ENCODE measurements around the gene TAF12. TPM values are rescaled to one million over a fixed set of nuclear protein-coding genes. Genes with fewer than 3 reads are reported as not detected.
"Not testable (repeated sequence)": the region's sequence is repeated elsewhere in the genome, so short reads cannot be mapped to it uniquely, and the experiment has no call there.

TAF12 gene
- total RNA-seq, 1 donor from 2014 or later: 28.6 TPM

DNA sequence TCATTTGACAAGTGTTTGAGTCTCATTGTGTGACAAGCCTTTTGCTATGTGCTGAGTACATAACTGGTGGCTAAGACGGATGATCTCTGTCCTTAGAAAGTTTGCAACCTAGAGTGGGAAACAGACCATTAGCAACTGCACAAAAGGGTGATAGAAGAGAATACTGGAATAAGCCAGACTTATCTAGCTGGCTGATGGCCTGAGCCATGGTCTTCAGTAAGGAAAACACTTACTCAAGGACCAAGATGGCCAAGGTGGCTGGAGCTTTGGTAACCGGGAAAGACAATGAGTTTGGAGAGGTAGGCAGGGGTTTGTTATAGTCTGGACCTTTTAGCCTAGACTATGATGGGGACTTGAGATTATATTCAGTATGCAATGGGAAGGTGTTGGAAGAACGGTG, 1.6 kb upstream of the TAF12 start:
- no peak for DNase-seq

DNA sequence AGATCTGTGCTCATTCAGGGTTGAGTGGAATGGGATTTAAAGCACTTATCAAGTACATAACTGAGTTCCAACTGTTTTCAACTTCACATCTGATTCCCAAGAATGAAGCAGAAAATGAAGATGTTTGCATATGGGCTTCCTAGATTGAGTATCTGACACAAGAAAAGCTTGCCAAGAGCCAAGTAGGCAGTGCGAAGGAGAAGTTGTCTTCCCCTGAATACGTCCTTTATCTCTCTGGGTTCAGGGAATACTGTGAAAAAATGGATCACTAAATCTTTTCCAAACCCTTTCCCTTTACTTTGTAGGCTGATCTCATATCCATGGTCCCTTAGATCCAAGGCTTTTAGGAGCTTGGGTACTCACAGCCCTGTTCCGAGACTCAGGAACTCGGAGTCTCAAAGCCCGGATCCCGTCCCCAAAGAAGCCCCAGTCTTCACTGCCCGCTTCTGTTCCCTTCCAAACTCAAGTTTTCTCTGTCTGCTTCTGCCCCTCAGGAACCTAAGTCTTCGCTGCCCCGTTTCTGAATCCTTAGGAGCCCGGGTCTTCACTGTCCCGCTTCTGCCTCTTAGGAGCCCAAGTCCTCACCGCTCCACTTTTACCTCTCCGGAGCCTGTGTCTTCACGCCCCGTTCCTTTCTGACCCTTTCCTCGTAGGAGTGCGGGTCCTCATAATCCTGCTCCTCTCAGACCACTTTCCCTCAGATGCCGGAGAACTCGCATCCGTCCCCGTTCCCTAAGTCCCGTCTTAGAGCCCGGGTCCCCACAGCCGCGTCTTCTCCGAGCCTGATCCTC, 616 bp downstream of the TAF12 start:
- no peak for DNase-seq

DNA sequence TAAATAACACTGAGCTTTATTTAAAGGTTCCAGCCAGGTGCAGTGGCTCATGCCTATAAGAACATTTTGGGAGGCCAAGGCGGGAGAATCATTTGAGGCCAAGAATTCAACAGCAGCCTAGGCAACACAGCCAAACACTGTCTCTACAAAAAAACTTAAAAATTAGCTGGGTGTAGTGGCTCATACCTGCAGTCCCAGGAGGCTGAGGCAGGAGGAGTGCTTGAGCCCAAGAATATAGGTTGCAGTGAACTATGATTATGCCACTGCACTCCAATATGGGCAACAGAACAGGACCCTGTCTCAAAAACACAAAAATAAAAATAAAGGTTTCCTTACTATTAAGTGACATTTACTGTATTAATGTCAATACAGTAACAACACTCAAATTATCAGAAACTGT, 2.1 kb downstream of the TAF12 start:
- DNase-seq: peak; percentile 52

DNA sequence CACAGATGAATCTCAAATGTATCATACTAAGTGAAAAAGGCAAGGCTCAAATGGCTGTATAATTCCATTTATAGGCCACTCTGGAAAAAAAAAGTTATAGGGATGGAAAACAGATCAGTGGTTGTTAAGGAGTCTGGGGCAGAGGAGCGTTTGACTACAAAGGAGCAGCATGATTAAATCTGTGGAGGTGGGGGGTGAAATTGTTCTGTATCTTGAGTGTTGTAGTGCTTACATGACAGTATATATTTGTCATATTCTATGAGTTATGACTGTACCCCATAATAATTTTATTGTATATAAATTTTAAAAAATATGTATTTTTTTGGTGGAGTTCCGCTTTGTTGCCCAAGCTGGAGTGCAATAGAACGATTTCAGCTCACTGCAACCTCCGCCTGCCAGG, 10.3 kb downstream of the TAF12 start:
- no peak for DNase-seq

DNA sequence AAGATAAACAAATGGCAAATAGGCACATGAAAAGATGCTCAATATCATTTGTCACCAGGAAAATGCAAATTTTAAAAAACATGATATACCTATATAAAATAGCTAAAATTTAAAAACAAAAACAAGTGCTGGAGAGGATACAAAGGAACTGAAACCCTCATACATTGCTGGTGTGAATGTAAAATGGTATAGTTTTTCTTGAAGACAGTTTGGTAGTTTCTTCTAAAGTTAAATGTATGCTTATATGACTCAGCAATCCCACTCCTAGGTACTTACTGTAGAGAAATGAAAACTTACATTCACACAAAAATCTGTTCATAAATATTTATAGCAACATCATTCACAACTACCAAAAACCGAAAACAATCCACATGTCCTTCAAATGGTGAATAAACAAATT, 11.2 kb downstream of the TAF12 start:
- DNase-seq: no peak

DNA sequence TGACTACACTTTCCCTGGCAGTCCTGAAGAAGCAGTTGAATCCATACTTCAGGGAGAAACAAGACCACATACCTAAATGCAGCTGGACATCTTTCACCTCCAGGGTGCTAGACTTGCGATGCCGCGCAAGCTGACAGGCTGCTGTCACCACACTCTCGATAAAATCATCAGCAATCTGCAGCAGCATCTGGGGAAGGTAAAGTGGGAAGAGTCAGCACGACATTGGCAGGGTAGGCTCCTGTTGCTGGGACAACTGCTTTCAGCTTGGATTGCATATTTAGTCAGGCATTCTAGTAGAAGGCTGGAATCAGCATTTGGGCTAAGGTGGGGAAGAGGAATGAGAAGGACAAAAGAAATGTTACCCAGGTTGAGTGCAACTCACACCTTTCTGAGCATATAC, 29.7 kb downstream of the TAF12 start:
- no peak for DNase-seq

DNA sequence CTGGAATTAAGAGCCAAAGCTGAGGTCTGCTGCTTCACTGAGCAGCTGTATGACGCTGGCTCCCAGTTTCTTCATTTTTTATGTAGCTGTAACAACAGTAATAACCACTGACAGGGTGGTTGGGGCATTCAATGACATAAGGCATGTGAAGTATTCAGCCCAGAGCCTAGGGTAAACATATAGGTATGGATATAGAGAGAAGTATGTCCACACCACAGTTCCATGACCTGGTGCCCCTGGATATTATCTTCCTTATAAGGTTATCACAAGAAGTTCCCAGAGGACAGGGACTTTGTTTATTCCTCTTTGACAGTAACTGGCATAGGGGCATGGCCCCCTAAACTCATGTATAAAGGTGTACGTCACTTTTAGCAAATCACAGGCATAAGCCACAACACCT, 36.1 kb downstream of the TAF12 start:
- no peak for DNase-seq

DNA sequence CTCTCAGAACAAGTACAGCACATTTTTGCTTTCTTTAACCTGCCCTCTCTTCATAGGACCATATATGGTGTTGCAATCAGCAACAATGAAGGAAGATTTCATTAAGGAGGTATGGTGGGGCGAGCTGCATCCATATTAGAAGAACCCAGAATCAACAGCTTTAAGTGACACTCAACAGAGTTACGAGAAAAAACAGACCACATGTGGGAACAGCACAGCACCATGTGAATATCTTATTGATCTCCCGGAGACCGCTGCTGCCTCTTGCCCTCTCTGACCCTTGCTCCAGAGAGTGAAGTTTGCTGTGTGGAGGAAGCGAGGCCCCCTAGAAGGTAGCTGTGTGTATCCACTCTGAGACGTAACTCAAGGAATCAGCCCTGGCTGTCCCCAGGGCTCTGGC, 37.9 kb downstream of the TAF12 start:
- no peak for DNase-seq

DNA sequence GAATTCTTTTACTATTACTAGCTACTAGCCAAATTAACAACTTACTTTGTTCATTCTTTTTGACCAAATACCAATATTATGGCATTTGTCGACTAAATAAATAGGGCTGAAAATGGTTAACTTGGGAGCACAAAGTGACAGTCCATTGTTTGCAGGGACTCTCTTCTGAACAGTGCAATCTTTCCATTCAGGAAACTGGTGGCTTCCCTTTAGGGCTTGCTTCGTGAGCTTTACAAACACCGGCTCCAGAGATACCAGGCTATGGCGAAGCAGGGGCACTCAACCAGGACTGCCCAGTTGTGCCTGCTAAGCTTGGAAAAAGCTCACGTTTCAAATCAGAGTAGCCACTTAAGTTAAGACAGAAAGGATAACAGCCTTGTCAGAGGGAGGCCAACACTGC, 38.5 kb downstream of the TAF12 start:
- no peak for DNase-seq

DNA sequence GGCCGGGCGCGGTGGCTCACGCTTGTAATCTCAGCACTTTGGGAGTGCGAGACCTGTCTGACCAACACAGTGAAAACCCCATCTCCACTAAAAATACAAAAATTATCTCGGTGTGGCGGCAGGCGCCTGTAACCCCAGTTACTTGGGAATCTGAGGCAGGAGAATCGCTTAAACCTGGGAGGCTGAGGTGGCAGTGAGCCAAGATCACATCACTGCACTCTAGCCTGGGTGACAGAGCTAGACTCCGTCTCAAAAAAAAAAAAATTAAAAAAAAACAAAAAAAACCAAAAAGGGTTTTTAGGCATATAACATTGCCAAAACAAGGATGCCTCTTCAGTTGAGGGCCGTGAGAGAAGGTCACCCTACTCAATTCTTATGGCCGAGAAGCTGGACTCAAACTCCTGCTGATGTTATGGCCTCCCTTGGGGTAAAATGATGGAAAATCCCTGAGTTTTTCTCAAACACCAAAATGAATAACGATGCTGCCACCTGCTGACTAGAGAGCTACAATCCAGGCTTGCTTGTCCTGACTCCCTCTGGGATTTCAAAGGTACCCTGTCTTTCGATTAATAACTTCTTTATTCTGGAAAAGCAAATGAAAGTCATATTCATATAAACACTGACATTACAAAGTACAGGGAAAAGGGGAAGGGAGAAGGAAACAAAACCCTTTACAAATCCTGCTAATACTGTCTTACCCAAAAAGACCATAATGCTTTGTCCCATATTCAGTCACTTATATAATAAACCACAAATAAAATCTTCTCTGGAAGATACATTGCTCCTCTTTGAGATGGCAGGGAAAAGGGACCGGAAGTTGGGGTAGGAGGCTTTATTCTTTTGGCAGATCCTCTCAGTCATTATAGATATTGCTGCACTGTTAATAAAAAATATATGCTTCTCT, 40.1 kb downstream of the TAF12 start:
- DNase-seq: peak; percentile 88

DNA sequence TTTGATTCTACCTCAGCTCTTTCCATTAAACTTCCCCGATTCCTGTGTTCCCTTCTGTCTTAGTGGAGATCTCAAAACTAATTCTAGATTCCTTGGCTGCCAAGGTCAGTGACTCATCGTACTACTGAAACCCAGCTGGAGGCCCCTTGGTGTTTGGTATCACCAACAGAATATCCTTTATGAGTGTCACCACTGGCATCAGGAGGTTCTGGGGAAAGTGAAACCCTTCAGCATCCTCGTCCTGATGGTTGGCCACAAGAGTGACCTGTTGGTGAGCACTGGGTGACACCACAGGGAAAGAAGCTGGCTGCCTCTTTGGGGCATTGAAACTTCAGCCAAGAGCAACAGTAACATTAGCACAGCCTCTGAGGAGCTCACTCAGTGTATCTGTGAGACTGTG, 41.2 kb downstream of the TAF12 start:
- peak; percentile 63 for DNase-seq

DNA sequence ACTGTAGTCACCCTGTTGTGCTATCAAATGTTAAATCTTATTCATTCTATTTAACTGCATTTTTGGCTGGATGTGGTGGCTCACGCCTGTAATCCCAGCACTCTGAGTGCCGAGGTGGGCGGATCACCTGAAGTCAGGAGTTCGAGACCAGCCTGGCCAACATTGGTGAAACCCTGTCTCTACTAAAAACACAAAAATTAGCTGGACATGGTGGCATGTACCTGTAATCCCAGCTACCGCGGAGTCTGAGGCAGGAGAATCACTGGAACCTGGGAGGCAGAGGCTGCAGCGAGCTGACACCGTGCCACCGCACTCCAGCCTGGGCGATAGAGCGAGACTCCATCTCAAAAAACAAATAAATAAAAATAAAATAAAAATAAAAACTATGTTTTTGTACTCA, 46.6 kb downstream of the TAF12 start:
- not testable (repeated sequence) for DNase-seq

DNA sequence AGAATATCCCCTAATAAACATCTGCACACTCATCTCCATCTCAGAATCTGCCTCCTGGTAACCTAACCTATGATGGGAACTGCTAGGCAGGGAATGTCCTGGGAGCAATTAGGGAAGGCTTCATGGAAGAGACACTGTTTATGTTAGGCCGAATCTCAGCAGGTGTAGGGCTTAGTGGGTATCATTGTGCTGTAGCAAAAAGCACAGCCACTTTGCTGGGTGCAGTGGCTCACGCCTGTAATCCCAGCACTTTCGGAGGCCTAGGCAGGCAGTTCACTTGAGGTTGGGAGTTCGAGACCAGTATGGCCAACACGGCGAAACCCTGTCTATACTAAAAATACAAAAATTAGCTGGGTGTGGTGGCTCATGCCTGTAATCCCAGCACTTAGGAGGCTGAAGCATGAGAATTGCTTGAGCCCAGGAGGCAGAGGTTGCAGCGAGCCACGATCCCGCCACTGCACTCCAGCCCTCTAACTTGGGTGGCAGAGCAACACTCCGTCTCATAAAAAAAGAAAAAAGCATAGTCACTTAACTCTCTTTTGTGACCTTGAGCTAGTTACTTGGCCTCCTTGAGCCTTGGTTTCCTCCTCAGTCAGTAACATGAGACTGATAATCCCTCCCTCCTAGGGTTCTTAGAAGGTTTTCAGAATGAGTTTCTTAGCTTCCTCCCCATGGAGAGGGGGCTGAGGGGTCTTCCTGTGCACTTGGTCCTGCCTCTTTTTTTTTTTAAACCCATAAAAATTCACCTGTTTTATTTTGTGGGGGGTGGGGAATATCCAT, 47.3 kb downstream of the TAF12 start:
- DNase-seq: no peak

DNA sequence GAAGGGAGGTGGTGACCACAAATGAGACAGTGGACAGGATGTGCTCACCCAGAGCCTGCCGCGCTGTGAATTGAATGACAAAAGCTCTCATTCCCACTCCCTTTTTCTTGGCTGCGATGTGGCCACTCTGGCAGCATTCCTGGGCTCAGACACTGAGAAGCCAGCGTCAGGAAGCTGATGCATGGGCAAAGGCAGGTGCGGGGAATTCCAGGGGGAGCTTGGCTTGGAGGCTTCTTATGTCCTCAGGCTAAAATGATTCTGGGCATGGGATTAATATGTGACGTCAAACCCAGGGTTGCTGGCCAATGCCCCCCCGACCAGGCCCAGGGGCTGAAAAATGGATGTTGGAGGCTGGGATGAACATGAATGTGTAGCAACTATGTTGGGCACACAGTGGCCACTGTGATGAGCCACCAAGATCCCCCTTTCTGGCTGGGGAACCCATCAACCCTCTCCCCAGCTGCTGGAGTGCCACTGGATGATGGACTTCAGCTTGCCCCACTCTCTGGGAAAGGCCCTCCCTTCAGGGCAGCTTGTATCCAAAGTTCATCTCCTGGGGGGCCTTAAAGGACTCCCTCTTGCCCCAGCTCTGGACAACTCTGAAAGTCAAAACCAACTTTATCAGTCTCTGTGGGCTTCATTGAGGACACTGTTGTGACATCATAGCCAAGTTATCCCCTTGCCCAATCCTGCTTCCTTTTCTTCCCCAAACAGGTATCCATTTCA, 48.0 kb downstream of the TAF12 start:
- DNase-seq: peak; percentile 63

DNA sequence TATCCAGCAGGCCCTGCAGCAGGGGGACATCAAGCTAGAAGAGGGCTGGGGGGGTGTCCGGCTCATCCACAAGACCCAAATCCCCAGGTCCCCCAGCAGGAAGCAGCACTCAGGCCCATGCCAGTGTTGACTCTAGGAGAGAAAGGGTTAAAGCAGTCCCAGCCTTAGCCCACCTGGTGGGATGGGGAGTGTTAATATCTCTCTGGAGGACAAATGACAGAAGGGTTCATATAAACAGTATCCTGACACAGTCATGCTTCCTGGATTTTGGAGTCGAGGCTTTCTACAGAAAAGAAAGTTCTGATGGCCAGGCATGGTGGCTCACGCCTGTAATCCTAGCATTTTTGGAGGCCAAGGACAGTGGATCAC, 48.9 kb downstream of the TAF12 start:
- not testable (repeated sequence) for DNase-seq

DNA sequence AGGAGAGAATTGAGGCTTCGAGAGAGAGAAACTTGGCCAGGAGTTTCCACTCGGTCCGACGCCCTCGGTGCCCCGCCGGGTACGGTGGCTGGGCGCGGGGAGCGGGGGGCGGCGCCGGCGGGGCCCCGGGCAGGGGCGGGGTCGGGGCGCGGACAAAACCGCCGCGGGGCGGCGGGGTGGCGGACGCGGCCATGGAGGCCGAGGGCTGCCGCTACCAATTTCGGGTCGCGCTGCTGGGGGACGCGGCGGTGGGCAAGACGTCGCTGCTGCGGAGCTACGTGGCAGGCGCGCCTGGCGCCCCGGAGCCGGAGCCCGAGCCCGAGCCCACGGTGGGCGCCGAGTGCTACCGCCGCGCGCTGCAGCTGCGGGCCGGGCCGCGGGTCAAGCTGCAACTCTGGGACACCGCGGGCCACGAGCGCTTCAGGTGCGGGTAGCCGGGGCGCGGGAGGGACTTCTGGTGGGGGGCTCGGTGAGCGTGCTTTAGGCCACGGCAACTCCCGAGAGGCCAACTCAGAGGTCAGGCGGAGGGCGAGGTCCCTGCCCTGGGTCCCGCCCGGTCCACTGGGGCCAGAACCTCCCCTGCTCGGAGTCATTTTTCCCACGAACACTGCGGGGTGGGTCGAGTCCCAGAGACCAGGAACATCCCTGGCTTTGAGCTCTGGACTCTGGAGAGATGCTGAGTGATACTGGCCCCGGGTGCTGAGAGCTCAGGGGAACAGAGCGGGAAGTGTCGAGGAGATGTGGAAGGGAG, 50.4 kb downstream of the TAF12 start:
- DNase-seq: no peak

DNA sequence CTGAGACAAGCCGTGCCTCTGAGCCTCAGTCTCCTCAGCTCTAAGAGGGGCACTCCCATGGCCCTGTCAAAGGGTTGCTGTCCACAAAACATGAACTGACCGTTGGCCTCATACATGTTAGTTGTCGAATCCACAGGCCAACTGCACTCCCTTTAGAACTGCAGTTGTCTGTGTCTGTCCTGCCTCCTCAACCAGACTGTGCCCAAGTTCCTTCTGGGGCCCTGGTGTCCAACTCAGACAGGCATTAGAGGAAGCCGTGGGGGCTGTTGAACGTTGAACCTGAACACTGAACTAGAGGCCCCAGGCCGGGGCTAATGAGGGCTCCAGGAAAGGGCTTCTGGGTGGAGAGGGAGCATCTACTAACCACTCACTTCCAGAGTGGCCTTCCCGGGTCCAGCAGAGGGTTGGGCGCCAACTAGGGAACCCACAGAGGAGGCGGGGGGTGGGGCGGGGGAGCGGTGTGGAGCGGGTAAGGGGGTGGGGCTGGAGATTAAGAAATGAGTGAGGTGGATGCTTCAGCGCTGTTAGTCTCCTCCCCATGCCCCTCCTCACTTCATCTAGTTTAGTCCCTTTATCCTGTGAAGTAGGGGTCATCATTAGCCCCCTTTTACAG, 51.1 kb downstream of the TAF12 start, which contains the start of gene RAB42:
RAB42 (plus strand) TSS at position 558 of the 613 bp plus-strand sequence. CDS start 247 bp downstream, outside the sequence.
- DNase-seq: no peak

DNA sequence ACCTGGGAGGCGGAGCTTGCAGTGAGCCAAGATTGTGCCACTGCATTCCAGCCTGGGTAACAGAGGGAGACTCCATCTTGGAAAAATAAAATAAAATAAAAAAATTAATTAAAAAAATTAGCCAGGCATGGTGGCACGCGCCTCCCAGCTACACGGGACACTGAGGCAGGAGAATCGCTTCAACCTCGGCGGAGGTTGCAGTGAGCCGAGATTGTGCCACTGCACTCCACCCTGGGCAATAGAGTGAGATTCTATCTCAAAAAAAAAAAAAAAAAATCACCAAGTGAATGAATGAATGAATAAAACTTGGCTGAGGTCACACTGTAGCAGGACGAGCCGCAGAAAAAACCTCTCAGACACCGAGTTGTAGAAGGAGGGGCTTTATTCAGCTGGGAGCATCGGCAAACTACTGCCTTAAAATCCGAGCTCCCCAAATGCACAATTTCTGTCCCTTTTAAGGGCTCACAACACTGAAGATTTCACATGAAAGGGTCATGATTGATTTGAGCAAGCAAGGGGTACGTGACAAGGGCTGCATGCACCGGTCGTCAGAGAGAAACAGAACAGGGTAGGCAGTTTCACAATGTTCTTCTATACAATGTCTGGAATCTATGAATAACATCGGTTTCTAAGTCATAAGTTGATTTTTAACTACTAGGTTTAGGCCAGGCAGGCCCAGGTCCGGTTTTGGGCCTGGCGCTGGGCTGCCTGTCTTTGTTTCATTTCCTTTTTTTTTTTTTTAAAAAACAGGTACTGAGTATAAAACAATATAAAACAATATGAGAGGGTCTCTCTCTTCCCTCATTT, 56.1 kb downstream of the TAF12 start:
- not testable (repeated sequence) for DNase-seq

DNA sequence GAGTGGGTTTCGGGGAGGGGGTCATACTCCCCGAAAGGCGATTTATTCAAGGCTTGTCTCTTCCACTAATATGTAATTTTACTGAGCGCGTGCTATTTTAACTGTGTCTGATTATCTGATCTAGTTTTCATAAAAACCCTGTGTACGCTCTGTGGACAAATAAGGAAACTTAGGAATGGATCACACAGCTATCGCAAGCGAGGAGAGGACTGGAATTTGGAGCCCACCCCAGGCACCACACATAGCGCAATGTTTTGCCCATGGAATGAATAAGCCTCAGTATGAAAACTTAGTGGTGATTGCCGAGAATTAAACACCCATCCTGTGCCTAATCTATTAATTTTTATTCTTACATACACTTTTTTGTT, 60.6 kb downstream of the TAF12 start:
- DNase-seq: peak; percentile 45

DNA sequence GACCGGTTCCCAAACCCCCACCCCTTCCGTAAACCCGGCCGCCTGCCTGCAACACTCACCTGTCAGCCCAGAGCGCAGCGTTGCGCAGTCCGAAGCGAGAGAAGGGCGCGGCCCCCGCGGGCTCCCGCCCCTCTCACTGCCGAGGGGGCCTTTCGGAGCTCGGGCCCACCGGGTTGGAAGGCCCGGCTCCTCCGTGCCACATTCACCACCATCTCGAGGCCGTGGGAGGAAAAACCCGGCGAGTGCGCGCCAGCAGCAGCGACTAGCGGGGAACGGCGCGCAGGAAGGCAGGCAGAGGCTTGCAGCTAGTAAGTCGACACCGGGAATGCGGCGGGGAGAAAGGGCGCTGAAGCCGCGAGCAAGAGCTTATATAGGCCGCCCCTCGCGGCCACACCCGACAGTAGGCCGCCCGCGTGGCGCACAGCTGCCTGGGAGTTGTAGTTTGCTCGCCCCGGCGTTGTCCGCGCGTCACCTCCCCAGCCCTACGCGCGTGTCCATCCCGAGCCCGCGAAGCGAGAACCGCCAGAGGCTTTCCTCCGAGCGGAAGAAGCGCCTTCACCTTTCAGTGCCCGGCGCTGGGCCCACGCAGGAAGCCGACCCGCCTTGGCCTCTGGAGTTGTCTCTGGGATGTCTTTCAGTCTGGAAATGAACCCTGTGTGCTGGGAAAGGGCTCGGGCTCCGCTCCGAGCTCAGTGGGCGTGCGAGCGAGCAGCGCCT, 61.2 kb downstream of the TAF12 start:
- DNase-seq: peak; percentile 97
